Kidney epithelial cell (primary cell): Measurements from ENCODE around the gene CDKN2D. TPM values are rescaled to one million over a fixed set of nuclear protein-coding genes. Genes with fewer than 3 reads are reported as not detected.

Experiments
- DNase-seq: peaks from one replicate; pipeline ENCODE4 v3.0.0-alpha.2; 2010; ENCODE audit warnings: low read depth
- H3K27me3 ChIP-seq: 2 replicates; pipeline ENCODE4 v1.6.0; 2011; ENCODE audit warnings: low read length; ENCODE audit not compliant: control insufficient read depth, insufficient read depth
- H3K36me3 ChIP-seq: 2 replicates; pipeline ENCODE4 v1.5.1; 2011; ENCODE audit warnings: low read length; ENCODE audit not compliant: control insufficient read depth, insufficient read depth
- H3K4me3 ChIP-seq: 2 replicates; pipeline ENCODE4 v1.5.1; 2011; ENCODE audit warnings: low read depth, mild to moderate bottlenecking, control low read depth, low read length
- total RNA-seq: library from RNA; depleted of rRNA; stranded (reverse); fragments of >200 nt; gene quantifications from 2 replicates; pipeline ENCODE4 v1.2.3, GENCODE V29; 2015
- TF ChIP-seq, protein P1 (sequence below): IDR thresholded peaks from 2 replicates; pipeline ENCODE4 v1.5.1; 2011; ENCODE audit warnings: mild to moderate bottlenecking, moderate library complexity, low read length, control low read depth, inconsistent platforms; ENCODE audit not compliant: insufficient read depth, poor library complexity, severe bottlenecking

CDKN2D gene
- total RNA-seq, 1 donor from 2014 or later = 6.2 TPM

DNA sequence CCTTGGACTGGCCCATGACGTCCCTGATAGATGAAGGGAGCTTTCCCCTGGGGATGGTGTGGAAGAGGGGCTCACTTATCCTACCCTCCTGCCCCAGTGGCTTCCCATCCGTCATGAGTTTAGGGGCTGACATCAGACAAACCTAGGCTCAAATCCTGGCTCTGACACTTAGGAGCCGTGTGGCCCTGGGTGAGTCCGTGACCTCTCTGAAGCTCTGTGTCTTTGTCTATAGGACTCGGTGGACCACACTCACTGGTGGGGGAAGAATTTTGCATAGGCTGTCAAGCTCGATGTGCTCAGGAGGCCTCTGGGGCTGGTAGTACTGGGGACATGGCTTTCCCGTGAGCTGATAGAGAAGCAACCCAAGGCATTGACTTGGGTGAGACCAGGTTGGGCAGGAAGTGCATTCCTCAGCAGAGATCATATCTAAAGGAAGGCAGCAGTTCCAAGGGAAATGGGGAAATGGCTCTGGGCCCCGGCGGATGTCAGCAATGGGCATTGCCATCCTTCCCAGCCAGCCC lies 35.7 kb upstream of the CDKN2D start:
- Histone ChIP-seq H3K4me3 (no peak overlapping the region), H3K36me3 (no peaks in the 10 kb centered on the region), H3K27me3 (no peaks in the 10 kb centered on the region)
- DNase-seq = no peak
- TF ChIP-seq, protein P1, sequence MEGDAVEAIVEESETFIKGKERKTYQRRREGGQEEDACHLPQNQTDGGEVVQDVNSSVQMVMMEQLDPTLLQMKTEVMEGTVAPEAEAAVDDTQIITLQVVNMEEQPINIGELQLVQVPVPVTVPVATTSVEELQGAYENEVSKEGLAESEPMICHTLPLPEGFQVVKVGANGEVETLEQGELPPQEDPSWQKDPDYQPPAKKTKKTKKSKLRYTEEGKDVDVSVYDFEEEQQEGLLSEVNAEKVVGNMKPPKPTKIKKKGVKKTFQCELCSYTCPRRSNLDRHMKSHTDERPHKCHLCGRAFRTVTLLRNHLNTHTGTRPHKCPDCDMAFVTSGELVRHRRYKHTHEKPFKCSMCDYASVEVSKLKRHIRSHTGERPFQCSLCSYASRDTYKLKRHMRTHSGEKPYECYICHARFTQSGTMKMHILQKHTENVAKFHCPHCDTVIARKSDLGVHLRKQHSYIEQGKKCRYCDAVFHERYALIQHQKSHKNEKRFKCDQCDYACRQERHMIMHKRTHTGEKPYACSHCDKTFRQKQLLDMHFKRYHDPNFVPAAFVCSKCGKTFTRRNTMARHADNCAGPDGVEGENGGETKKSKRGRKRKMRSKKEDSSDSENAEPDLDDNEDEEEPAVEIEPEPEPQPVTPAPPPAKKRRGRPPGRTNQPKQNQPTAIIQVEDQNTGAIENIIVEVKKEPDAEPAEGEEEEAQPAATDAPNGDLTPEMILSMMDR = no peak

- H3K27me3 ChIP-seq = no peaks in the 10 kb centered on the region
- no peaks in the 10 kb centered on the region for H3K36me3 ChIP-seq
- H3K4me3 ChIP-seq = no peak overlapping the region
- TF ChIP-seq, protein P1 = no peak
- no peak for DNase-seq
Measured at GRCh38 chr19:10603873-10604459, 35.2 kb upstream of the CDKN2D start.

DNA sequence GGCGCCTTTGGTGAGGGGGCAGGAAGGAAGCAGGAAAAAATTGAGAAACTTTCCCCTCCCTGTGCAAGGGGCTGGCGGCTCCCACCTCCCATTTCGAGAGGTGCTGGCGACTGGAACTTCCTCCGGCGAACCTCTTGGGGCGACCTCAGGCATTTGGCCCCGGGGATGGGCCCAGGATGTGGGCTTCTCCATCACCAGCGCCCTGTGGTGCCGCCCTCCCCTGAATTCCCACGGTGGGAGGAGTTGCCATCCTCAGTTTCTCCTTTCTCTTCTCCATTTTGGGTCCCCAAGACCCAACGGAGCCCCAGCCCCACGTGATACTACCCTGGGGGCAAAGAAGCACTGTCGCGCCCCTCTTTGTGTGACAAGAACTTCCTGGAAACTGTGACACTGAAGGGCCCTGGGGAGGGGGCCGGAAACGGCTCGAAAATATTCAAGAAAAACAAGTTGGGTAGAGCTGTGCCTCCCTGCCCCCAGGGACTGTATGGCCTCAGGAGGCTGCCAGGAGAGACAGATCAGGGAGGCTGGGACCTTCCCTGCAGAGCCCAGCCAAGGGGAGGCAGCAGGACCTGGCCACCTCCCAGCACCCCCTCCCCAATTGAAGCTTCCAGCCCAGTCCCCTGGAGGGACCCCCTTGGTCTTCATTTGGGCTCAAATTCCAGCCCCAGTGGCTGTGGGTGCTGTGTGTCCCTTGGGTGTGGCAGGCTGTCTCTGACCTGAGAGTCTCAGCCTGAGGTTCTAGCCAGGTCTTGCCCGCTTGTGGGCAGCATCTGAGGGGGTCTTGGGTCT lies 34.5 kb upstream of the CDKN2D start:
- no peaks in the 10 kb centered on the region for H3K27me3 ChIP-seq
- TF ChIP-seq, protein P1 = no peak

DNA sequence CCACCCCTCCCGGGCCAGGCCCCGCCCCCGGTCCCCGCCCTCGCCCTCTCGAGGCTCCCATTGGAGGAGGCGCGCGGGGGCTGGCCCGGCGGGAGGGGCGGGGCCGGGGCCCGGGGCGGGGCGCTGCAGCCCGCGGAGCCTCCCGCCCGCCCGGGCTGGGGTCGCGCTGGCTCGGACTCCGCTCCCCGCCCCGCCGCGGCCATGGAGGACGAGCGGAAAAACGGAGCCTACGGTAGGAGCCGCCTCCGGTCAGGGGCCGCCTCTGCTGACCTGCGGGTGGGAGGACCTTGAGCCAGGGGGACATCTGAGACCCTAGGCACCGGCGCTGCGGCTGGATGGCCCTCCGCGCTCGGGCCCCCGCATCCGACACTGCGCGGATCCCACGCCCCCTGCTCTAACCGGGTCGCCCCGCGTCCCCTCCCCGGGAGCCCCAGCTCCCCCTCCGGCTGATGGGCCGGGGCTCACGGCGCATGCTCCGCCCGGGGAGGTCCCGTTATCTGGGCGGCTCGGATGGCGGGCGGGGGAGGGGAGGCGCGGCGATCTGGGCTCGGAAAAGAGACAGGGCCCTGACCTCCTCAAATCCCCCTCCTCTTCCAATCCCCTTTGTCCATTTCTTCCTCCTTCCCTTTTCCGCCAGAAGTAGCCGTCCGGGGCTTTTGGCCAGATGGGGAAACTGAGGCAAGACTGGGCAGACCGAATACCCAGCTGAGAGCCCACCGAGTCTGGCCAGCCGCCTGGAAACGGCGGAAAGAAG lies 33.7 kb upstream of the CDKN2D start:
- TF ChIP-seq, protein P1 = no peak
- H3K4me3 ChIP-seq = peak overlapping the region; percentile 99
- DNase-seq = no peak
- no peaks in the 10 kb centered on the region for H3K27me3 ChIP-seq
- H3K36me3 ChIP-seq = no peaks in the 10 kb centered on the region

More for the DNA sequence above, 34.5 kb upstream of the CDKN2D start:
- H3K4me3 ChIP-seq = peak overlapping the region; percentile 99
- no peaks in the 10 kb centered on the region for H3K36me3 ChIP-seq
- DNase-seq = no peak

DNA sequence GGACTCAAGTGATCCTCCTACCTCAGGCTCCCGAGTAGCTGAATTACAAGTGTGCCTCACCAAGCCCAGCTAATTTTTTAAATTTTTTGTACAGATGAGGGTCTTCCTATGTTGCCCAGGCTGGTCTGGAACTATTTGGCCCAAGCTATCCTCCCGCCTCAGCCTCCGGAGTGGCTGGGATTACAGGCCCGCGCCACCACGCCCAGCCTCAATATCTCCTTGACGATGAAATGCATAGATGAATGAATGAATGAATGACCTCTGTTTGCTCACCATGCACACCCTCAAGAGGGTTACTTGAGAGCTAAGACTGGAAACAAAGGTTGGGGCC lies 33.2 kb upstream of the CDKN2D start:
- H3K4me3 ChIP-seq = peak overlapping the region; percentile 17
- H3K36me3 ChIP-seq = no peaks in the 10 kb centered on the region
- DNase-seq = no peak
- no peaks in the 10 kb centered on the region for H3K27me3 ChIP-seq
- TF ChIP-seq, protein P1 = no peak
